ENCODE data around the gene MIDN.
A peak's percentile ranks its signal among the peaks of the same experiment; 100 is the strongest.

Gene MIDN

DNA sequence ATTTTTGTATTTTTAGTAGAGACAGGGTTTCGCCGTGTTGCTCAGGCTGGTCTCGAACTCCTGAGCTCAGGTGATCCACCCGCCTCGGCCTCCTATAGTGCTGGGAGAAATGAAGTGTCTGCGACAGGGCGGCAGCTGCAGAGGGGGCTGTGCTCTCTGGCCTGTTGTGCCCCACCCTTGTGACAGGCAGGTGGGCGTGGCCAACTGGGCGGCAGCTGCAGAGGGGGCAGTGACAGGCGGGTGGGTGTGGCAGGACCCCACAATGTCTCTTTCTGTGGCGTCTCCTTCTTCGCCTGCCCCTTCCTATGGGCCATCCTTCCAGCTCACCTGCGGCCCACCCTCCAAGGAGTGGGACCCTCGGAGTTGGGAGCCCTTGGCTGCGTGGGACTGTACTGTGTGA, 31.0 kb upstream of the MIDN start:
- TF ChIP-seq, protein P1, sequence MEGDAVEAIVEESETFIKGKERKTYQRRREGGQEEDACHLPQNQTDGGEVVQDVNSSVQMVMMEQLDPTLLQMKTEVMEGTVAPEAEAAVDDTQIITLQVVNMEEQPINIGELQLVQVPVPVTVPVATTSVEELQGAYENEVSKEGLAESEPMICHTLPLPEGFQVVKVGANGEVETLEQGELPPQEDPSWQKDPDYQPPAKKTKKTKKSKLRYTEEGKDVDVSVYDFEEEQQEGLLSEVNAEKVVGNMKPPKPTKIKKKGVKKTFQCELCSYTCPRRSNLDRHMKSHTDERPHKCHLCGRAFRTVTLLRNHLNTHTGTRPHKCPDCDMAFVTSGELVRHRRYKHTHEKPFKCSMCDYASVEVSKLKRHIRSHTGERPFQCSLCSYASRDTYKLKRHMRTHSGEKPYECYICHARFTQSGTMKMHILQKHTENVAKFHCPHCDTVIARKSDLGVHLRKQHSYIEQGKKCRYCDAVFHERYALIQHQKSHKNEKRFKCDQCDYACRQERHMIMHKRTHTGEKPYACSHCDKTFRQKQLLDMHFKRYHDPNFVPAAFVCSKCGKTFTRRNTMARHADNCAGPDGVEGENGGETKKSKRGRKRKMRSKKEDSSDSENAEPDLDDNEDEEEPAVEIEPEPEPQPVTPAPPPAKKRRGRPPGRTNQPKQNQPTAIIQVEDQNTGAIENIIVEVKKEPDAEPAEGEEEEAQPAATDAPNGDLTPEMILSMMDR (IDR thresholded peaks at IDR 0.05; ENCODE audit: low read depth, low read length, missing control alignments), result no peak
- H3K4me3 ChIP-seq (replicated peaks; ENCODE audit: low read depth, low read length), result no peak overlapping the region
- DNase-seq (ENCODE audit: extremely low read depth, low read depth), result no peak

DNA sequence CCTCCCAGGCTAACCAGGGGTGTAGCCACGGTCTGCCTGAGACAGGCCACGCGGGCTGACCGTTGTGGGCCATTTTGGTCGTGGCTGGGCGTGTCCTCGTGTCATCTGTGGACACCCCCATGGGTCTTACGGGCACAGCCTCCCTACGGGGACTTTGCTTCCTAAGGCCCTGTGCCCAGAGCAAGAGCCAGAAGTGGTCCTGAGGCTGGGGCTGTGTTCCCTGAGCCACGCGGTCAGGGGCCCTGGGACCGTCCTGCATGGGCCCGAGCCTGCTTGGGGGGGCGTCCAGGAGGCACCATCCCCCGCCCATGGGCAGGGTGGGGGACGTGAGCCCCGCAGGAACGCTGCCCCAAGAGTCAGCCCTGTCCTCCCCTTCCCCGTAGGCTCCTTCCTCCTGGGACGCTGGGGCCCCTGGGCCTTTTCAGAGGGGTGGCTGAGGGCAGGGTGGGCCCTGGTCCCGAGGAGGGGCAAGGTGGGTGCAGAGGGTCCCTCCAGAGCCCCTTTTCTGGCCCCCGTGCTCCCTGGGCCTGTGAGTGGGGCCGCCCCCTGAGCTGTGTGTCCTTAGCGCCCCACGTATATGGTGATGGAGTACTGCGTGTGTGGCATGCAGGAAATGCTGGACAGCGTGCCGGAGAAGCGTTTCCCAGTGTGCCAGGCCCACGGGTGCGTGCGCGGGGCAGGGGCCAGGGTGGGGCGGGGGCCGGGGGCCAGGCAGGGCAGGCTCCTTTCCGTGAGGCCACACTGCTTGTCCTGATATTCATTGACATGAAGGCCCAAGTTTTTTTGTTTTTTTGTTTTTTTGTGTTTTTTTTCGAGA, 29.4 kb upstream of the MIDN start:
- no peak for DNase-seq (ENCODE audit: extremely low read depth, low read depth)
- TF ChIP-seq, protein P1 (IDR thresholded peaks at IDR 0.05; ENCODE audit: low read depth, low read length, missing control alignments), result no peak
- no peak overlapping the region for H3K4me3 ChIP-seq (replicated peaks; ENCODE audit: low read depth, low read length)

DNA sequence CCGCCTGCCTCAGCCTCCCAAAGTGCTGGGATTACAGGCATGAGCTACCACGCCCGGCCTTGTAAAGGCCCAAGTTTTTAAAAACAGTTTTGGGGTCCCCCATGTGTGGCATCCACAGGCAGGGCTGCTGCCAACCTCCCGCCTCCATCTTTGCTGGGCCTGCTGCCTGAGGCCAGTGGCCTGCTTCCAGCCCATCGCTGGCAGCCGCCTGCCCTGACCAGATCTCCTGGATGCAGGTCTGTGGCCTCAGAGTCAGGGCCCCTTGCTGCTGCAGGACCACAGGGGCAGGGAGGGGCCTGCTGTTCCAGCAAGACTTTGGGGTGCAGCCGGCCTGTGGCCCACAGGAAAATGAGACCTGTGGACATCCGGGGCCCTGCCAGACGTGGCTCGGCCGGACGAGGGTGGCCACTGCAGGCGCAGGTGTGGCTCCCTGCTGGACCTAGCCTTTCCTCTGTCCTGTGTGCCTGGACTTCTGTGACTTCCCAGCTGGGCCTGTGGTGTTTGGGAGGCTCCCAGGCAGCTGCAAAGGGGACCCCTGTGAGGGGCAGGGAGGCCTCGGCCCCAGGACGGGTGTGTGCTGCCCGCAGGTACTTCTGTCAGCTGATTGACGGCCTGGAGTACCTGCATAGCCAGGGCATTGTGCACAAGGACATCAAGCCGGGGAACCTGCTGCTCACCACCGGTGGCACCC, 28.5 kb upstream of the MIDN start:
- H3K4me3 ChIP-seq (replicated peaks; ENCODE audit: low read depth, low read length), result no peak overlapping the region
- no peak for DNase-seq (ENCODE audit: extremely low read depth, low read depth)
- TF ChIP-seq, protein P1 (IDR thresholded peaks at IDR 0.05; ENCODE audit: low read depth, low read length, missing control alignments), result no peak

DNA sequence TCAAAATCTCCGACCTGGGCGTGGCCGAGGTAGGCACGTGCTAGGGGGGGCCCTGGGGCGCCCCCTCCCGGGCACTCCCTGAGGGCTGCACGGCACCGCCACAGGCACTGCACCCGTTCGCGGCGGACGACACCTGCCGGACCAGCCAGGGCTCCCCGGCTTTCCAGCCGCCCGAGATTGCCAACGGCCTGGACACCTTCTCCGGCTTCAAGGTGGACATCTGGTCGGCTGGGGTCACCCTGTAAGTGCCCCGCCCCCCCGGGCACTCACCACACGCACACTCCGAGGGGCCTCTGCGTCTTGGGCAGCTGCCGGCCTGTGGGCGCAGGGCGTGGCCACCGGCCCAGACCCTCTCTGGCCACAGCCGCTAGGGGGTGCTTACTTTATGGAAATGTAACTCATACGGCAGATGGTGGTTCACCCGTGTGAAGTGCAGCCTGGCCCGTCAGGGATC, 27.9 kb upstream of the MIDN start:
- DNase-seq (ENCODE audit: extremely low read depth, low read depth), result no peak
- H3K4me3 ChIP-seq (replicated peaks; ENCODE audit: low read depth, low read length), result no peak overlapping the region
- TF ChIP-seq, protein P1 (IDR thresholded peaks at IDR 0.05; ENCODE audit: low read depth, low read length, missing control alignments), result no peak

DNA sequence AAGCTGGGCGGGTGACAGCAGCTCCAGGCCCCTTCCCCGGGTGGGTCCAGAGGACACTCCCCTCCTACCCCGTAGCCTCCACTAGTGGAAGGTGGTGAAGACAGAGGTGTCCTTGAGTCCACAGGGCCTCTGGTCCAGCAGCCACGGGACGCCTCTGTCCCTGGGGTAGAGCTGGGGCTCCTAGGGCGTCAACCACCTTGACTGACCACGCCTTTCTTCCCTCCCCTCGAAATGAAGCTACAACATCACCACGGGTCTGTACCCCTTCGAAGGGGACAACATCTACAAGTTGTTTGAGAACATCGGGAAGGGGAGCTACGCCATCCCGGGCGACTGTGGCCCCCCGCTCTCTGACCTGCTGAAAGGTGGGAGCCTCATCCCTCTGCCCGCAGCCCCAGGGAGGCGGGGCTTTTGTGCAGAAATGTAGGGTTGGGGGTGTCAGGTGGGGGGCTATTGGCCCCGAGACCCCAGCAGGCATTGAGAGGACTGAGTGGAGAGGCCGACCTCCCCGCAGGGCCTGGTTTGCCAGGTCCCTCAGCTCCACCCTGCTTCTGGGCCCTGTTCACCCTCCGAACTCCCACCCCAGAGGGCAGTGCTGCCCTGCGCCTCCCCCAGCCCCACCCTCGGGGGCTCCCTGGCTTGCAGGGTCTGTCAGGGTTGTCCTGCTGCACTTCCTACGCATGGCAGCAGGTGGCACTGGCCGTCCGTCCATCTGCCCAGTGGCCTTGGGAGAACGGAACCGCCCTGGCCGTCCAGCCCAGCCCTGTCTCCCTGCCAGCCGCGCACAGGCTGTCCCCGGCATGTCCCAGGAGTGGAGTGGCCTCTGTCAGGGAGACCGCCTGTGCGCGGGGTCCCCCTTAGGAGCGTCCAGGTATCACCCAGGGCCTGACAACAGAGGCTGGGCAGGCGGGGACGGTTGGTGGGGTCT, 27.1 kb upstream of the MIDN start:
- TF ChIP-seq, protein P1 (IDR thresholded peaks at IDR 0.05; ENCODE audit: low read depth, low read length, missing control alignments), result peak; percentile 59

DNA sequence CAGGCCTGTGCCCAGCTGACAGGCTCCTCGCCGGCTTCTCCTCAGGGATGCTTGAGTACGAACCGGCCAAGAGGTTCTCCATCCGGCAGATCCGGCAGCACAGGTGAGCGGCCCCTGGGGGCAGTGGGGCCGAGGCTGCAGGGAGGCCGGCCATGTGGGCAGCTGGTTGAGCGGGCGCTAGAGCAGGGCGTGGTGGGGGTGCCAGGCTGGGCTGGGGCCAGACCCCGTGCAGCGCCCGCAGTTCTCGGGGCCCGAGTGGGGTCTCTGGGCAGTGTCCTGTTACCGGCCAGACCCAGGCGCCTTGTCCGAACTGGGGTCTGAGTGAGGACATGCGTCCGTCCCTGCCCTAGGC, 26.5 kb upstream of the MIDN start:
- DNase-seq (ENCODE audit: extremely low read depth, low read depth), result no peak
- H3K4me3 ChIP-seq (replicated peaks; ENCODE audit: low read depth, low read length), result no peak overlapping the region
- TF ChIP-seq, protein P1 (IDR thresholded peaks at IDR 0.05; ENCODE audit: low read depth, low read length, missing control alignments), result no peak

More for the DNA sequence above, 27.1 kb upstream of the MIDN start:
- no peak for DNase-seq (ENCODE audit: extremely low read depth, low read depth)
- no peak overlapping the region for H3K4me3 ChIP-seq (replicated peaks; ENCODE audit: low read depth, low read length)
